Psoas muscle (tissue), 8 donors: ENCODE measurements around the gene PPP1R16B. TPM values are rescaled to one million over a fixed set of nuclear protein-coding genes. Genes with fewer than 3 reads are reported as not detected.

ENCODE experiments used
- ATAC-seq, 4 donors: fragments of 200-7000 bp; cut with Tn5 transposase; one replicate each; pipeline ENCODE4 v1.9.1; 2020; ENCODE audit warnings: moderate library complexity in 3 of 4, mild to moderate bottlenecking in 2 of 4
- DNase-seq, 2 donors: peaks; one replicate each; pipeline ENCODE4 v3.0.0-alpha.2; 2020
- H3K27ac ChIP-seq: fragments of 200-600 bp; one replicate; pipeline ENCODE4 v1.8.0; 2022
- H3K27me3 ChIP-seq, 3 donors: fragments of 200-600 bp in 1 of 3; one replicate each; pipeline versions ENCODE4 v1.6.1 to v1.8.0; 2013 to 2022; ENCODE audit warnings: low read length in 2 of 3, mild to moderate bottlenecking in 2 of 3, moderate library complexity in 1 of 3; ENCODE audit not compliant: insufficient read depth in 3 of 3
- H3K36me3 ChIP-seq, 2 donors: fragments of 200-600 bp in 1 of 2; one replicate each; pipeline versions ENCODE4 v1.6.1 to v1.8.0; 2013 to 2022; ENCODE audit warnings: low read depth in 1 of 2, mild to moderate bottlenecking in 1 of 2, moderate library complexity in 1 of 2; ENCODE audit not compliant: insufficient read depth in 1 of 2
- H3K4me1 ChIP-seq: fragments of 200-600 bp; one replicate; pipeline ENCODE4 v1.8.0; 2022
- H3K4me3 ChIP-seq: fragments of 200-600 bp; one replicate; pipeline ENCODE4 v1.8.0; 2022; ENCODE audit warnings: mild to moderate bottlenecking
- H3K9me3 ChIP-seq: fragments of 200-600 bp; one replicate; pipeline ENCODE4 v1.8.0; 2022
- CTCF ChIP-seq: fragments of 200-600 bp; IDR thresholded peaks from one replicate; pipeline ENCODE4 v1.8.0; 2022; ENCODE audit warnings: antibody characterized with exemption
- whole genome bisulfite sequencing, 3 donors: extraction: QIAGEN DNeasy Blood & Tissue Kit; methylation state at CpG; one replicate each; pipeline versions ENCODE4 v1.1.6 to v1.1.7; 2013; 5-methylcytosine and 5-hydroxymethylcytosine counted together
- intact Hi-C, 2 donors: fragments of 100-400 bp; cut with DNase I; formaldehyde crosslinking; loops; one replicate each; pipeline versions ENCODE4 v1.11.0 to v1.14.2; 2022
- polyA plus RNA-seq, 3 donors: library from polyadenylated mRNA; stranded (reverse); fragments of 200-250 nt; gene quantifications; one replicate each; pipeline ENCODE4 v1.2.3, GENCODE V29; 2013
- total RNA-seq, 4 donors: library from RNA; stranded (reverse); fragmentation: NEBNext Ultra II Directional in 2 of 4; extraction: Animal tissue kit (Norgen Biotek cat#: 25700) in 2 of 4; gene quantifications; one replicate each; pipeline versions ENCODE4 v1.2.1 to v1.2.4, GENCODE V29; 2021 to 2023
- donor health status: healthy with polysubstance abuse.
- donor health status: DM: no; HTN: no; CAD: no; lungs with moderate emphysema.
- donor health status: Bipolar disorder and iron deficiency.
- donor health status: healthy.
- donor health status: DM: yes; HTN: yes; CAD: no.
- donor health status: DM: no; HTN: no; CAD: no.
- donor health status: DM: no; HTN: no; CAD: no.
- donor health status: DM: yes; HTN: yes; CAD: no.

Gene PPP1R16B
- total and polyA plus RNA-seq, 7 donors: 1.6 to 5.2 (median 4.1) TPM

GRCh38 chr20:38889792-38890496 is 84.4 kb downstream of the PPP1R16B start:
- Histone ChIP-seq H3K27me3 (peaks cover 0 to 8% (median 0%) of the 10 kb centered on the region in 3 donors), H3K9me3 (no peaks in the 10 kb centered on the region), H3K36me3 (no peaks in the 10 kb centered on the region), H3K27ac (no peak overlapping the region), H3K4me3 (no peak overlapping the region), H3K4me1 (no peaks in the 10 kb centered on the region)
- intact Hi-C loops: loop anchor here (5.0 to 10.0 kb wide), 3 partner anchors 85 to 245 kb away; partner anchors contain the start of gene PPP1R16B (in 1 of the 2)
- no peak for TF ChIP-seq CTCF
- no peak for DNase-seq
- ATAC-seq: no peak
- 40 to 47% (median 46%) methylated on average over 13 of the region's 13 CpGs for WGBS, 3 donors

GRCh38 chr20:38890497-38890818 is 85.0 kb downstream of the PPP1R16B start:
- Histone ChIP-seq H3K4me1 (no peaks in the 10 kb centered on the region), H3K9me3 (no peaks in the 10 kb centered on the region), H3K27ac (no peak overlapping the region), H3K36me3 (no peaks in the 10 kb centered on the region), H3K4me3 (no peak overlapping the region), H3K27me3 (peaks cover 0 to 10% (median under 1%) of the 10 kb centered on the region in 3 donors)
- 55 to 71% (median 60%) methylated on average over 3 of the region's 3 CpGs for WGBS, 3 donors
- intact Hi-C loops: loop anchor here in 1 of 2 donors (5.0 to 10.0 kb wide), 2 partner anchors 86 to 243 kb away; partner anchors contain the start of gene PPP1R16B
- ATAC-seq: no peak
- no peak for DNase-seq
- TF ChIP-seq CTCF: no peak

GRCh38 chr20:38892091-38892981 is 86.8 kb downstream of the PPP1R16B start:
- no peak overlapping the region for H3K27ac ChIP-seq
- no peak for TF ChIP-seq CTCF
- peaks cover 0 to 12% (median 1%) of the 10 kb centered on the region in 3 donors for H3K27me3 ChIP-seq
- H3K36me3 ChIP-seq: no peaks in the 10 kb centered on the region
- 70 to 79% (median 73%) methylated on average over 11 of the region's 11 CpGs for WGBS, 3 donors
- H3K9me3 ChIP-seq: no peaks in the 10 kb centered on the region
- no peak overlapping the region for H3K4me3 ChIP-seq
- intact Hi-C loops: loop anchor here in 1 of 2 donors (5.0 to 10.0 kb wide), 2 partner anchors 88 to 245 kb away; partner anchors contain the start of gene PPP1R16B
- no peaks in the 10 kb centered on the region for H3K4me1 ChIP-seq
- ATAC-seq: no peak
- no peak for DNase-seq

- WGBS, 3 donors: 14 to 20% (median 16%) methylated on average over 6 of the region's 6 CpGs
- intact Hi-C loops: loop anchor here in 1 of 2 donors (5.0 to 10.0 kb wide), 2 partner anchors 88 to 246 kb away; partner anchors contain the start of gene PPP1R16B
- no peak for DNase-seq
- Histone ChIP-seq H3K27me3 (peaks cover 0 to 16% (median 1%) of the 10 kb centered on the region in 3 donors), H3K4me1 (no peaks in the 10 kb centered on the region), H3K27ac (no peak overlapping the region), H3K9me3 (no peaks in the 10 kb centered on the region), H3K36me3 (no peaks in the 10 kb centered on the region), H3K4me3 (no peak overlapping the region)
- no peak for ATAC-seq
- TF ChIP-seq CTCF: no peak
These were observed 87.6 kb downstream of the PPP1R16B start for GRCh38 chr20:38893056-38893564.
